IPS-15b (cell line): ENCODE results near the gene RABGAP1L.
"Not testable (repeated sequence)": the region's sequence is repeated elsewhere in the genome, so short reads cannot be mapped to it uniquely, and the experiment has no call there.

ENCODE experiments used
- H3K27me3 ChIP-seq: one replicate; pipeline ENCODE4 v1.6.1; 2013; ENCODE audit warnings: low read length; ENCODE audit not compliant: control insufficient read depth, insufficient read depth
- H3K36me3 ChIP-seq: one replicate; pipeline ENCODE4 v1.6.1; 2013; ENCODE audit warnings: low read length; ENCODE audit not compliant: control insufficient read depth, insufficient read depth
- H3K4me1 ChIP-seq: one replicate; pipeline ENCODE4 v1.6.1; 2013; ENCODE audit warnings: mild to moderate bottlenecking, low read length; ENCODE audit not compliant: control insufficient read depth, insufficient read depth
- H3K4me3 ChIP-seq: one replicate; pipeline ENCODE4 v1.5.1; 2013; ENCODE audit warnings: low read depth, low read length
- H3K9ac ChIP-seq: one replicate; pipeline ENCODE4 v1.6.1; 2013; ENCODE audit warnings: low read depth, mild to moderate bottlenecking, low read length
- H3K9me3 ChIP-seq: one replicate; pipeline ENCODE4 v1.6.1; 2013; ENCODE audit warnings: mild to moderate bottlenecking, low read length; ENCODE audit not compliant: control insufficient read depth, insufficient read depth

The RABGAP1L gene

DNA sequence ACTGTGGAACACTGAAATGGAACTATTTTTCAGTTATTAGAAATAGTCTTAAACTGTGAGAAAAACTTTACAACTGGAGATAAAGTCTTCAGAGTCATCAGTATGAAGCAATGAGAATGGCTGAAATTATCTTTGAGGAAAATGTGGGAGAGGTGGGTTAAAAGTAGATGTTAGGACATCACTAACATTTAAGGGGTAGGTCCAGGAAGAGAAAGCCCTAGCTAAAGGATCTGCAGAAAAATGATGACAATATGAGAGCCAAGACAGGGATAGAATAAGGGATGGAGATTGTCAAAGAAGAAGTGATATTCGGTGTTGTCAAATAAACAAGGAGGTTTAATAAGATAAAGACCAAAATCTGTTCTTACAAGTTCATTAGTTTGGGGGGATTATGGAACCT, 165.2 kb downstream of the RABGAP1L start:
- Histone ChIP-seq H3K4me1 (no peaks in the 10 kb centered on the region), H3K36me3 (no peaks in the 10 kb centered on the region), H3K9me3 (peaks cover 11% of the 10 kb centered on the region), H3K4me3 (no peak overlapping the region), H3K27me3 (no peaks in the 10 kb centered on the region), H3K9ac (no peak overlapping the region)

DNA sequence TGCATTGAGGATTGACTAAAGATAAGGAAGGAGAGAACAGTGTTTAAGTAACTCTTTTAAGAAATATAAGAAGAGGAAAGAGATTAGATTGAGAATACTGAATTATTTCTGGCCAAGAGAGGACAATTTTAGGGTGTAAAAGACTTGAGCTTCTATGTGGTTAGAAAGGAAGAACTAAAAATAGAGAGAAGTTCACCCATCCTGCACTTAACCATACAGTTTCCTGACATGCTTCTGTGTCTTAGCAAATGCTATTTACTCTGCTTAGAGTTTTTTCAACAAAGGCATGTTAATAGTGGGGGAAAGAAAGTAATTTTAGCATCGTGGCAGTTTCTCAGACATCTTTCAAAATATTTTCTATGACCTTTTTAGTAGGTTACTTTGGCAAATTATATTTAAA, 165.6 kb downstream of the RABGAP1L start:
- H3K9me3 ChIP-seq: peaks cover 11% of the 10 kb centered on the region
- no peak overlapping the region for H3K9ac ChIP-seq

DNA sequence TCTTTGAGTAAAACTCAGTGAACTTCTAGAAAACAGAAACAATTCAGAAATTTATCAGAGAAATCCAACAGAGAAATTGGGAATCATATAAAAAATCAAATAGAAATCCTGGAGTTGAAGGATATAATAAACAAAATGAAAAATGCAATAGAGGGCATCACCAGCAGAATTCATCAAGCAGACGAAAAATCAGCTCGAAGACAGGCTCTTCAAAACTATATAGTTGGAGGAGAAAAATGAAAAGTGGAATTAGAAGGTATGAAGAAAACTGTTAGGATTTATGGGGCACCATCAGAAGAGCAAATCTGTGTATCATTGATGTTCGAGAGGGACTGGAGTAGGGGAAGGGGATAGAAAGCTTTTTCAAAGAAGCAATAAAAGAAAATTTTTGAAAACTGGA, 167.0 kb downstream of the RABGAP1L start:
- Histone ChIP-seq H3K27me3 (no peaks in the 10 kb centered on the region), H3K9me3 (peaks cover 5% of the 10 kb centered on the region), H3K9ac (no peak overlapping the region), H3K4me3 (no peak overlapping the region), H3K36me3 (no peaks in the 10 kb centered on the region), H3K4me1 (no peaks in the 10 kb centered on the region)

More for the DNA sequence above, 165.6 kb downstream of the RABGAP1L start:
- H3K36me3 ChIP-seq: no peaks in the 10 kb centered on the region
- H3K27me3 ChIP-seq: no peaks in the 10 kb centered on the region
- no peak overlapping the region for H3K4me3 ChIP-seq
- no peaks in the 10 kb centered on the region for H3K4me1 ChIP-seq

DNA sequence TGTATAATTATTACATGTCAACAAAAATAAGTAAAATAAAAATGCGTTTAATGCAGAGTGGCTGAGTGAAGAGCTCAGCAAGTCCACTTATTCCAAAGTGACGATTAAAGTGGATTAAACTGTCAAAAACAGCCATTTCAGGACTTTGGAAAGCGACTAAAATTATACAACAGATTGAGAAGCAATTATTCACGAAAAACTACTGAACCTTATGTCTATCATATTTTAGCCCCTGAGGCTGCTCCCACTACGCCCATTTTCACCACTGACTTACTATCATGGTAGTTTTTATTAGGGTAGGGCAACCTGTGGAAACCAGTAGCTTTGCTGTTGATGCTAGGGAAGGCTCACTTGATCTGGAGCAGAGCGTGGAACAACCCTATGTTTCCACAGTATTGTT, 174.1 kb downstream of the RABGAP1L start:
- H3K4me3 ChIP-seq: no peak overlapping the region
- H3K36me3 ChIP-seq: no peaks in the 10 kb centered on the region
- H3K9ac ChIP-seq: no peak overlapping the region
- H3K4me1 ChIP-seq: no peaks in the 10 kb centered on the region
- H3K27me3 ChIP-seq: no peaks in the 10 kb centered on the region
- no peaks in the 10 kb centered on the region for H3K9me3 ChIP-seq

DNA sequence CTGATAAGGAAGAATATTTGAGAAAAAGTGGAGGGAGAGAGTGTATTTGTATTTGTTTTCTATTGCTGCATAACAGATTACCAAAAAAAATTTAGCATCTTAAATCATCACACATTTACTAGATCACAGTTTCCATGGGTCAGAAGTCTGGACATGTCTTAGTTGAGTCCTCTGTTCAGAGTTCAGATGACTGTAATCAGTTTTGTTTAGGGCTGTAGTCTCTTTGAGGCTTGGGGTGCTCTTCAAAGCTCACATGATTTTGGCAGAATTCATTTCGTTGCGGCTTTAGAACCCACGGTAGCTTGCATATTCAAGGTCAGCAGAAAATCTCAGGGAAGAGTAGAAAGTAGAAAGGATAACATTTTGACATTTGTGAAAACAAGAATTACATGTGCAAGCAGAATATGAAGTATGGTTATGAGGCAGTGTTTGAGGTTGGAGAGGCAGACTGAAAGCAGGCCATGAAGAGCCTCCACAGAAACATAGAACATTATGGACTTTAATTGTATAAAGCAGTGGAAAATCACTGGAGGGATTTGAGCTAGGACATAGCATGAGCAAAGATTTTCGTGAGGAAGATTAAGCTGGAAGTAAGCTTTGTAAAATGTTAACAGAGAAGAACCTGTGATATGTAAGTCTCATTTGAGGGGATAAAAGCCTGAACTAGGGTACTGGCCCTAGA, 177.8 kb downstream of the RABGAP1L start:
- Histone ChIP-seq H3K9ac (no peak overlapping the region), H3K4me1 (no peaks in the 10 kb centered on the region), H3K9me3 (no peaks in the 10 kb centered on the region), H3K27me3 (no peaks in the 10 kb centered on the region), H3K36me3 (no peaks in the 10 kb centered on the region), H3K4me3 (no peak overlapping the region)

DNA sequence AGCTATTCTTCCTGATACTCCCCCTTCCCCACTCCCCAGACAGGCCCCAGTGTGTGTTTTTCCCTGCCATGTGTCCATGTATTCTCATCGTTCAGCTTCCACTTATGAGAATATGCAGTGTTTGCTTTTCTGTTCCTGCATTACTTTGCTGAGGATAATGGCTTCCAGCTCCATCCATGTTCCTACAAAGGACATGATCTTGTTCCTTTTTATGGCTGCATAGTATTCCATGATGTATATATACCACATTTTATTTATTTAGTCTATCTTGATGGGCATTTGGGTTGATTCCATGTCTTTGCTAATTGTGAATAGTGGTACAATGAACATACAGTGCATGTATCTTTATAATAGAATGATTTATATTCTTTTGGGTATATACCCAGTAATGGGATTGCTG, 181.1 kb downstream of the RABGAP1L start:
- not testable (repeated sequence) for H3K4me1 ChIP-seq, H3K36me3 ChIP-seq, H3K9ac ChIP-seq, H3K27me3 ChIP-seq, H3K4me3 ChIP-seq, H3K9me3 ChIP-seq

DNA sequence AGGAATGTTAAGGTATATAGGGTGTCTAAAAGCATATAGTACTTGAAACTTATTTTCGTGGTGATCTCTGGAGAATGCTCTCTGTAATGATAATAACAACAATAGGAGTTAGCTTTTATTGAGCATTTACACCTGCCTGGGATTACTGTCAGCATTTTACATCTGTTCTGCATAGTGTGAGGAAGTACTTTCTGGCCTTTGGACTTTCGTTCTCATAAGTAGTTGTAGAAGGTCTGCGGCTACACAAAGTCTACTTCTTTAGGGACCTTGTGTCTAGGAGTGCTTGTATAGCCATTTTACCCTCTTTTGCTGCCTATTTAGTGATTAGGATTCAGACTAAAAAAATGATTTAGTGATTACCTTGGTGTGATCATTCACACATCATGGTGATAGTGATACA, 184.8 kb downstream of the RABGAP1L start:
- Histone ChIP-seq H3K4me1 (no peaks in the 10 kb centered on the region), H3K27me3 (no peaks in the 10 kb centered on the region), H3K9ac (no peak overlapping the region), H3K36me3 (no peaks in the 10 kb centered on the region), H3K9me3 (no peaks in the 10 kb centered on the region), H3K4me3 (no peak overlapping the region)

DNA sequence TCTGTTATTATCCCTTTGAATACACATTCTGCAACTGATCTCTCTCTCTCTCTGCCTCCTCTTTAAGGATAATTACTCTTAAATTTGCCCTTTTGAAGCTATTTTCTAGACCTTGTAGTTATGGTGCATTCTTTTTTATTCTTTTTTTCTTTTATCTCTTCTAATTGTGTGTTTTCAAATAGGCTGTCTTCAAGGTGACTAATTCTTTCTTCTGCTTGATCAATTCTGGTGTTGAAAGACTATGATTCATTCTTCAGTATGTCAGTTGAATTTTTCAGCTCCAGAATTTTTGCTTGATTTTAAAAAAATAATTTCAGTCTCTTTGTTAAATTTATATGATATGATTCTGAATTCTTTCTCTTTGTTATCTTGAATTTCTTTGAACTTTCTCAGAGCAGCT, 192.8 kb downstream of the RABGAP1L start:
- Histone ChIP-seq H3K27me3 (no peaks in the 10 kb centered on the region), H3K4me1 (no peaks in the 10 kb centered on the region), H3K9ac (no peak overlapping the region), H3K36me3 (no peaks in the 10 kb centered on the region), H3K9me3 (no peaks in the 10 kb centered on the region), H3K4me3 (no peak overlapping the region)

DNA sequence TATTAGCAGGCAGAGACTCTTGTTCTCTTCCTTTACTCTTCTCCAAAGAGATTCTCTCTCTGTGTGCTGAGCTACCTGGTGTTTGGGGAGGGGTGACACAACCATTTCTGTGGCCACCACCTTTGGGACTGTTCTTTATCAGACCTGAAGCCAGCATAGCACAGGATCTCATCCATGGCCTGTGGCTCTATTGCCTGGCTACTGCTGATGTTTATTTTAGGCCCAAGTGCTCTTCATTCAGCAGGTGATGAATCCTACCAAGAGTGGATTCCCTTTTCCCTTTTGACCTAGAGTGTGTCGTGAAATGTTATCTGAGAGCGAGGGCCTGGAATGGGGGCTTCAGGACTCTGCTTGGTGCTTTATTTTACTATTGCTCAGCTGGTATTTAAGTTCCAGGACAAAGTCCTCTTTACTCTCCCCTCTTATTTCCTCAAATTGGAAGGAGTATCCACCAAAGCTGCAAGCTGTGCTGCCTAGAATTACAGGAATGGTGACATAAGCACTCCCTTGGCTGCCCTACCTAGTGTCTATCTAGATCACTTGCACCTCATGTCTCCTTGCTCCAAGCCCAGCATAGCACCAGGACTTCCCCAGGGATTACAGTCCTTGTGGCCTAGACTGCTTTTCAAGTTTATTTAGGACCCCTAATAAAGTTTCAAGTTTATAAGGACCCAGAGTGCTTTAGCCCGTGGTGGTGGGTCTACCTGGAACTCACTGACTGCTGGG, 193.7 kb downstream of the RABGAP1L start:
- Histone ChIP-seq H3K9ac (no peak overlapping the region), H3K27me3 (no peaks in the 10 kb centered on the region), H3K4me3 (no peak overlapping the region), H3K4me1 (no peaks in the 10 kb centered on the region), H3K36me3 (no peaks in the 10 kb centered on the region), H3K9me3 (no peaks in the 10 kb centered on the region)

DNA sequence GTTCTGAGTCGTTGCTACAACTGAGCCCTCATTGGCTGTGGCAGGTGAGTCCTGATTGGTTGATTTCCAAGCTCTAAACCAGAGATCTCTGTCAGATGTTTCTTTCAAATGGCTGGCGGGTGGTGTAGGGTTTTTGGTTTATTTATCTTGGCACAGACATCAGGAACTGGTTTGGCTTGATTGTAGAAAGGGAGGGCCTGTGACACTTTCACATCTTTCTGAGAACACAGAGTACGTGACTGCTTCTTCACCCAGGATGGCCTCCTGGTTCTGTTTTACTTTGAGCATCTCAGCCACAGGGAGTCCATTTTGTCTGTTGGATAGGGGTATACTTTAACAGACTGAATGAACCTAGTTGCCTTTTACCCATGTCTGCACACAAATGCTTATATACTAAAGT, 199.0 kb downstream of the RABGAP1L start:
- Histone ChIP-seq H3K36me3 (no peaks in the 10 kb centered on the region), H3K4me3 (no peak overlapping the region), H3K9me3 (no peaks in the 10 kb centered on the region), H3K9ac (no peak overlapping the region), H3K27me3 (no peaks in the 10 kb centered on the region), H3K4me1 (no peaks in the 10 kb centered on the region)

DNA sequence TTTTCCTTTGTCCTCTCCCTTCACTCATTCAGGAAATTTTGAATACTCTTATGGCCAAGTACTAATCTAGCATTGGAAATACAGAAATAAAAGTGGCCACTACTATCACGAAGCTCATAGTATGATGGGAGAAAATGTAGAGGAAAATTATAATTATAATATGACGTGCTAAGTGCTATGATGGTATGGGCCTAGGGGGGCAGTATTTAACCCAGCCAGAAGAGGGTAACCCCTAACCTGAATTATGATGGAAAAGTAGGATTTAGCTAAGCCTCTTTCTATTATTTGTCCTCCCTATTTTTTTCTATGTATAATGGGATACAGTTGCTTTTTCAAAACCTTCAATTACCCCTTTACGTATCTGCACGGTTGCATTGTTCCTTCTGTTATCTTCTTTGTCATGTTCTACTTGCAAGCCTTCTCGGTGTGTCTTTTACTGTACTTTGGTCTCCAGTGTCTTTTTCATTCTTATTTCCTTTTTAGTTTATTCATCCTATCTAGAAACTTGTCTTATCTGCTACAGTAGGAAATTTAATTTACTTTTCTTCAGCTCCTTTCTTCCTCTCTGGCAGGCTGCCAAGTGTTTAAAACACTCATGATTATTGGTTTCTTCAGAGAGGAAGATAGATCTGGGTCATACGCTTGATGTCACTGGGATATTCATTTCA, 199.6 kb downstream of the RABGAP1L start:
- Histone ChIP-seq H3K4me3 (no peak overlapping the region), H3K9ac (no peak overlapping the region), H3K9me3 (no peaks in the 10 kb centered on the region), H3K27me3 (no peaks in the 10 kb centered on the region), H3K36me3 (no peaks in the 10 kb centered on the region), H3K4me1 (no peaks in the 10 kb centered on the region)

DNA sequence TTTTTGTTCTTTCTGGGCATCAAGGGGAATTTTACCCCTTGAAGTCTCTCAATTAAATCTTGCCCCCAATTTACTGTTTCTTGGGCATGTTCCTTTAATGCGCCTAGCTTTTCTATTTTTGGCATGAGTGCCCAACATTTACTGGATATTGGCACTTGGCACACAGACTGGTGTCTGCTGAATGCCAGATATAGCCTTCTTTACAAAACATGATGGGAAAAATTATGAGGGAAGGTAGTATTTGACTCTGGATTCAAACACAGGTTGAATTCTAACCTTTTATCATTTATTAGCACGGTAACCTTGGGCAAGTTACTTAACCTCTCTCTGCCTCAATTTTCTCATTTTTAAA, 200.1 kb downstream of the RABGAP1L start:
- Histone ChIP-seq H3K4me1 (no peaks in the 10 kb centered on the region), H3K4me3 (no peak overlapping the region), H3K36me3 (no peaks in the 10 kb centered on the region), H3K9ac (no peak overlapping the region), H3K9me3 (no peaks in the 10 kb centered on the region), H3K27me3 (no peaks in the 10 kb centered on the region)
